T-cell (primary cell): ENCODE data around the gene MPRIP. TPM values are rescaled to one million over a fixed set of nuclear protein-coding genes. Genes with fewer than 3 reads are reported as not detected.

Experiments
- ATAC-seq, 4 experiments: fragments of 200-7000 bp in 3 of 4; fragments of 150-1000 bp in 1 of 4; cut with Tn5 transposase; replicated peaks in 1 of 4; 1 replicate in 3 of 4; 2 replicates in 1 of 4; pipeline ENCODE4 v1.10.0; 2021; ENCODE audit warnings: moderate library complexity in 3 of 4, mild to moderate bottlenecking in 2 of 4, moderate number of reproducible peaks in 1 of 4
- CTCF ChIA-PET, 2 donors: fragments of 300-600 bp; sonication (Branson Sonifier 250); formaldehyde crosslinking; loops; one replicate each; lab custom pipeline; 2022; ENCODE audit warnings: antibody characterized with exemption in 2 of 2; lab: Charles Lee
- POLR2A ChIA-PET, 2 donors: fragments of 300-600 bp; sonication (Branson Sonifier 250); formaldehyde crosslinking; loops; one replicate each; lab custom pipeline; 2022; ENCODE audit warnings: antibody characterized with exemption in 2 of 2; lab: Charles Lee
- DNase-seq, 35 experiments: peaks; one replicate each; pipeline versions ENCODE4 v3.0.0 to v3.0.0-alpha.2; 2013 to 2023
- H3K27ac ChIP-seq: one replicate; pipeline ENCODE4 v1.5.1; 2013; ENCODE audit warnings: low read length
- H3K27me3 ChIP-seq, 2 experiments: replicated peaks in 1 of 2; 1 replicate in 1 of 2; 2 replicates in 1 of 2; pipeline versions ENCODE4 v1.6.1 to v1.7.0; 2013; ENCODE audit warnings: low read length in 1 of 2, mixed read lengths in 1 of 2; ENCODE audit not compliant: control insufficient read depth in 2 of 2, insufficient read depth in 2 of 2; ENCODE audit errors: extremely low read depth in 1 of 2
- H3K36me3 ChIP-seq, 2 donors: 1 replicate in 1 of 2; 2 replicates in 1 of 2; pipeline versions ENCODE4 v1.6.1 to v1.7.0; 2013; ENCODE audit warnings: low read length in 1 of 2; ENCODE audit not compliant: control insufficient read depth in 2 of 2, insufficient read depth in 1 of 2; ENCODE audit errors: extremely low read depth in 1 of 2
- H3K4me1 ChIP-seq, 2 experiments: 1 replicate in 1 of 2; 2 replicates in 1 of 2; pipeline versions ENCODE4 v1.6.1 to v1.7.0; 2013; ENCODE audit warnings: low read length in 2 of 2, mixed read lengths in 1 of 2; ENCODE audit not compliant: insufficient read depth in 2 of 2, control insufficient read depth in 1 of 2; ENCODE audit errors: extremely low read depth in 1 of 2
- H3K4me3 ChIP-seq, 2 donors: 1 replicate in 1 of 2; 2 replicates in 1 of 2; pipeline versions ENCODE4 v1.5.1 to v1.7.0; 2013; ENCODE audit warnings: mild to moderate bottlenecking in 2 of 2, low read length in 1 of 2, moderate library complexity in 1 of 2; ENCODE audit not compliant: control insufficient read depth in 1 of 2; ENCODE audit errors: extremely low read depth in 1 of 2
- H3K9me3 ChIP-seq: 2 replicates; pipeline ENCODE4 v1.7.0; 2013
- H3K27ac Mint-ChIP-seq, 2 donors: one replicate each; pipeline ENCODE4 v1.8.0; 2020 to 2021; ENCODE audit warnings: mild to moderate bottlenecking in 2 of 2, mixed read lengths in 2 of 2
- H3K27me3 Mint-ChIP-seq, 2 donors: one replicate each; pipeline ENCODE4 v1.8.0; 2021 to 2022; ENCODE audit warnings: mixed read lengths in 2 of 2
- H3K36me3 Mint-ChIP-seq: one replicate; pipeline ENCODE4 v1.8.0; 2021; ENCODE audit warnings: mixed read lengths
- H3K4me1 Mint-ChIP-seq, 3 donors: one replicate each; pipeline ENCODE4 v1.8.0; 2020 to 2022; ENCODE audit warnings: mixed read lengths in 3 of 3, mild to moderate bottlenecking in 1 of 3
- H3K4me3 Mint-ChIP-seq, 3 donors: one replicate each; pipeline ENCODE4 v1.8.0; 2020 to 2022; ENCODE audit warnings: mild to moderate bottlenecking in 3 of 3, mixed read lengths in 3 of 3, moderate library complexity in 3 of 3
- H3K9me3 Mint-ChIP-seq, 3 donors: one replicate each; pipeline ENCODE4 v1.8.0; 2020 to 2022; ENCODE audit warnings: mixed read lengths in 3 of 3
- WGBS: methylation state at CpG from one replicate; pipeline ENCODE4 v1.1.5; 2013; ENCODE audit warnings: missing lambda C conversion rate; ENCODE audit not compliant: insufficient coverage; 5-methylcytosine and 5-hydroxymethylcytosine counted together
- total RNA-seq, 35 experiments: library from RNA in 6 of 35; stranded (reverse) in 6 of 35; fragments of 120-200 nt in 1 of 35; gene quantifications; one replicate each; pipeline versions ENCODE4 v1.2.1 to v1.2.4 and lab custom pipeline; 2013 to 2026

The MPRIP gene
- total RNA-seq, 5 donors from 2014 or later (not counting 1 experiment from before 2014, with no cell fraction given): 189 to 266 (median 247) TPM

- ChIA-PET POLR2A (interaction anchor here (0.6 to 0.7 kb wide), 2 partner anchors 13 to 82 kb away, joined by 7 to 16 read pairs; no protein-coding TSS in a partner anchor), CTCF (interaction anchor here in 1 of 2 donors (1.3 kb wide), 1 partner anchor 65 kb away, joined by 4 read pairs; no protein-coding TSS in a partner anchor)
- DNase-seq (no peak), ATAC-seq (no peak)
- H3K9me3 Mint-ChIP-seq: no peaks in the 10 kb centered on the region
- Histone ChIP-seq H3K27ac (peak overlapping the region; percentile 40), H3K4me1 (peaks cover 2 to 34% of the 10 kb centered on the region in 2 experiments), H3K36me3 (peaks cover 0 to 12% of the 10 kb centered on the region in 2 donors), H3K9me3 (no peaks in the 10 kb centered on the region), H3K27me3 (no peaks in the 10 kb centered on the region), H3K4me3 (no peak overlapping the region)
- H3K36me3 Mint-ChIP-seq: peaks cover 12% of the 10 kb centered on the region
- H3K27me3 Mint-ChIP-seq: no peaks in the 10 kb centered on the region
- 81% methylated on average over 11 of the region's 16 CpGs for WGBS
- peak overlapping the region; percentile 34 to 83 (median 66) for H3K4me3 Mint-ChIP-seq
- peak overlapping the region; percentile 66 to 77 for H3K27ac Mint-ChIP-seq
- peaks cover 27 to 36% (median 28%) of the 10 kb centered on the region in 3 donors for H3K4me1 Mint-ChIP-seq
Observed at GRCh38 chr17:17206913-17207335, 164.7 kb downstream of the MPRIP start.

GRCh38 chr17:17207998-17208397, 165.7 kb downstream of the MPRIP start:
- Mint-ChIP-seq H3K36me3 (peaks cover 9% of the 10 kb centered on the region), H3K4me3 (no peak overlapping the region), H3K9me3 (no peaks in the 10 kb centered on the region), H3K27me3 (no peaks in the 10 kb centered on the region), H3K27ac (peak overlapping the region; percentile 4 to 66), H3K4me1 (peaks cover 24 to 29% (median 27%) of the 10 kb centered on the region in 3 donors)
- Histone ChIP-seq H3K9me3 (no peaks in the 10 kb centered on the region), H3K36me3 (peaks cover 0 to 4% of the 10 kb centered on the region in 2 donors), H3K27ac (no peak overlapping the region), H3K4me3 (no peak overlapping the region), H3K27me3 (no peaks in the 10 kb centered on the region), H3K4me1 (peaks cover 2 to 33% of the 10 kb centered on the region in 2 experiments)
- WGBS: 50% methylated on average over 1 of the region's 8 CpGs
- ATAC-seq (no peak), DNase-seq (peak in 1 of 35 experiments; percentile 50)
- POLR2A ChIA-PET: no interaction called here
- CTCF ChIA-PET: interaction anchor here in 1 of 2 donors (0.7 to 1.3 kb wide), 2 partner anchors 66 to 165 kb away, joined by 3 to 4 read pairs; no protein-coding TSS in a partner anchor

DNA sequence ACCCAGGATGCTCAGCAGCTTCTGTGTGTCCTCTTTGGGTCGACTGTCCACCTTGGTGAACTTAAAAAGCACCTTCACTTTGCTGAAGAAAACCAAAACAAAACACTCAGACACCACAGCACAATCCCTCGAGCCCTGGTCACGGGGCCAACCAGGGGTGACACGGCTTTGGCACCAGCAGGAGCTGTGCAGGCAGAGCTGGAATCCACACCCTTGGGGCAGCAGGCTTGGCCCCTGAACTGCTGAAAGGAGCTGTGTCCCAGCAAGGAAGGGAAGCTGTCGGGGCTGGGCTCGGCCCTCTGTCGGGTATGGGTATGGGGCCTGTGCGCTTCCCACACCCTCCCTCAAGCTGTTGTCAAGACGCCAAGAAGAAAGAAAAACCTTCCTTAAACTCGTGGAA, 171.5 kb downstream of the MPRIP start:
- no peak overlapping the region for H3K27ac Mint-ChIP-seq
- H3K4me3 Mint-ChIP-seq: no peak overlapping the region
- Histone ChIP-seq H3K36me3 (peaks cover 17 to 56% of the 10 kb centered on the region in 2 donors), H3K4me1 (no peaks in the 10 kb centered on the region), H3K9me3 (no peaks in the 10 kb centered on the region), H3K4me3 (no peak overlapping the region), H3K27ac (no peak overlapping the region), H3K27me3 (no peaks in the 10 kb centered on the region)
- CTCF ChIA-PET: interaction anchor here (0.5 to 0.6 kb wide), 2 partner anchors 32 to 816 kb away, joined by 7 read pairs; no protein-coding TSS in a partner anchor
- ATAC-seq (no peak), DNase-seq (no peak)
- H3K27me3 Mint-ChIP-seq: no peaks in the 10 kb centered on the region
- WGBS: 90% methylated on average over 3 of the region's 10 CpGs
- no peaks in the 10 kb centered on the region for H3K4me1 Mint-ChIP-seq
- H3K36me3 Mint-ChIP-seq: peaks cover 42% of the 10 kb centered on the region
- no peaks in the 10 kb centered on the region for H3K9me3 Mint-ChIP-seq
- POLR2A ChIA-PET: interaction anchor here in 1 of 2 donors (0.6 kb wide), 1 partner anchor 35 kb away, joined by 4 read pairs; no protein-coding TSS in a partner anchor

DNA sequence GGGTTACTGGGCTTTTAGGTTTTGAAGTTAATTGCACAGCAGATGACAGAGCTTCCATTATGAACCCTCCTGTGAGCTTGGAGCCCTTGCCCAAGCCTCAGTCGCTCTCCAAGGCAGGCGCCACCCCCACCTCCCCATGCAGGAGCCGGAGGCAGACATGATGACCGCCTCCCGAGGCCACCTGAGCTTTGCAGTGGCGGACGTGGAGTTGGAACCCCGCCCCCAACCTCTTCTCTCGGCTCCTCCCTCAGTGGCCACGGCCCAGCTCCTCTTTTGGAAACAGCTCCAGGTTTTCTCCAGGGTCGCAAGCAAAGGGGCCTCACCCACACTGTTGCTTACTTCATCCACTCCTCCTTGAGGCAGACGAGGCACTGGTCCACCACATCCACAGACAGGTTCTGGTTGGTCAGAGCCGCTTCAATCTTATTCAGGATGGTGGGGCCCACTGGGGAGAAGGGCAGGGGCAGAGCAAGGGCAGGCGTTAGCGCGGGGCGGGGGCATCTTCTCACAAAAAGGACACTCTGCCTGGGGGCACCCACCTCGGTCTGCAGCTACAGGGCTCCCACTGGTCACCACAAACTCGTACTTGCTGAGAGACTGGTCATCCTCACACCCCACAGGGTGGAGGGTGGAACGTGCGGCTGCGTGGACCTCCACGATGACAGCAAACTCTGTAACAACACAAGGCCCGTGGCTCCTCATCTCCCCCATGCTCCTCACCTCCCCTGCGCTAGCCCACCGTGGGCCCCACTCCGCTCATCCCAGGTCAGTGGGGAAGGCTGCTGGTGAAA, 172.6 kb downstream of the MPRIP start:
- Mint-ChIP-seq H3K4me1 (no peaks in the 10 kb centered on the region), H3K9me3 (no peaks in the 10 kb centered on the region), H3K27ac (no peak overlapping the region), H3K36me3 (peaks cover 47% of the 10 kb centered on the region), H3K4me3 (no peak overlapping the region), H3K27me3 (no peaks in the 10 kb centered on the region)
- no peaks in the 10 kb centered on the region for H3K27me3 ChIP-seq
- H3K9me3 ChIP-seq: no peaks in the 10 kb centered on the region
- peaks cover 17 to 65% of the 10 kb centered on the region in 2 donors for H3K36me3 ChIP-seq
- CTCF ChIA-PET: no interaction called here
- H3K4me1 ChIP-seq: no peaks in the 10 kb centered on the region
- no peak overlapping the region for H3K27ac ChIP-seq
- ATAC-seq: no peak
- POLR2A ChIA-PET: no interaction called here
- H3K4me3 ChIP-seq: no peak overlapping the region
- DNase-seq: no peak
- 95% methylated on average over 13 of the region's 27 CpGs for WGBS

DNA sequence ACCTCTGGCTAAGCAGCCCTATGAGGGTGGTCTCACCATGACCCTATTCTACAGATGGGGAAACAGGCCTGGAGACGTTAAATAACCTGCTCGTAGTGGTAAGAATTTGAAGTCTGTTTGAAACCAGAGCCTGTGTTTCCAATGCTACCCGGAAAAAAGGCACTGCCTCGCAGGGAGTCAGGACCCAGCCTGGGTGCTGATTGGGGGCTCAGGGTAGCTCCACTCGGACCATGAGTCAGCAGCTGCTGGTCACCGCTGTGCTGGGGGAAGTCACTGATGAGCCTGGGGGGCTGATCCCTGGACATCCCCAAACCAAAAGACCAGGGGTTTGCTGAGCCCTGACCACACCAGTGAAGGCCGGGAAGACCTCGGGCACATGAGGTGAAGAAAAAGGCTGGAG, 173.3 kb downstream of the MPRIP start:
- 96% methylated on average over 6 of the region's 8 CpGs for WGBS
- no peaks in the 10 kb centered on the region for H3K4me1 Mint-ChIP-seq
- peak overlapping the region; percentile 27 to 52 for H3K27ac Mint-ChIP-seq
- no peak overlapping the region for H3K4me3 Mint-ChIP-seq
- H3K9me3 Mint-ChIP-seq: no peaks in the 10 kb centered on the region
- no peak for ATAC-seq
- Histone ChIP-seq H3K4me3 (no peak overlapping the region), H3K36me3 (peaks cover 23 to 71% of the 10 kb centered on the region in 2 donors), H3K27ac (no peak overlapping the region), H3K27me3 (no peaks in the 10 kb centered on the region), H3K9me3 (no peaks in the 10 kb centered on the region), H3K4me1 (no peaks in the 10 kb centered on the region)
- CTCF ChIA-PET: no interaction called here
- H3K36me3 Mint-ChIP-seq: peaks cover 53% of the 10 kb centered on the region
- DNase-seq: no peak
- H3K27me3 Mint-ChIP-seq: no peaks in the 10 kb centered on the region
- POLR2A ChIA-PET: no interaction called here

- H3K9me3 Mint-ChIP-seq: no peaks in the 10 kb centered on the region
- H3K27ac Mint-ChIP-seq: no peak overlapping the region
- 99% methylated on average over 10 of the region's 17 CpGs for WGBS
- no peak for DNase-seq
- H3K36me3 Mint-ChIP-seq: peaks cover 57% of the 10 kb centered on the region
- no peak for ATAC-seq
- Histone ChIP-seq H3K9me3 (no peaks in the 10 kb centered on the region), H3K27ac (no peak overlapping the region), H3K4me3 (no peak overlapping the region), H3K4me1 (no peaks in the 10 kb centered on the region), H3K27me3 (no peaks in the 10 kb centered on the region), H3K36me3 (peaks cover 27 to 78% of the 10 kb centered on the region in 2 donors)
- no peak overlapping the region for H3K4me3 Mint-ChIP-seq
- ChIA-PET POLR2A (no interaction called here), CTCF (no interaction called here)
- H3K27me3 Mint-ChIP-seq: no peaks in the 10 kb centered on the region
- no peaks in the 10 kb centered on the region for H3K4me1 Mint-ChIP-seq
Observed at GRCh38 chr17:17216236-17216635, 174.0 kb downstream of the MPRIP start.
